AG09309 (cell line): ENCODE results near the gene GALNS.
"Not testable (repeated sequence)": the region's sequence is repeated elsewhere in the genome, so short reads cannot be mapped to it uniquely, and the experiment has no call there.

ENCODE experiments used
- DNase-seq: peaks from one replicate; pipeline ENCODE4 v3.0.0-alpha.2; 2010; ENCODE audit warnings: low read depth
- H3K4me3 ChIP-seq: 2 replicates; pipeline ENCODE4 v1.5.1; 2011; ENCODE audit warnings: mild to moderate bottlenecking, low read depth, low read length, moderate library complexity; ENCODE audit not compliant: control insufficient read depth
- TF ChIP-seq, protein P1 (sequence below): IDR thresholded peaks from 2 replicates; pipeline ENCODE4 v1.5.1; 2011; ENCODE audit warnings: mild to moderate bottlenecking, low read depth, low read length, inconsistent platforms; ENCODE audit not compliant: insufficient read depth, control insufficient read depth; ENCODE audit errors: missing control alignments

GALNS gene

DNA sequence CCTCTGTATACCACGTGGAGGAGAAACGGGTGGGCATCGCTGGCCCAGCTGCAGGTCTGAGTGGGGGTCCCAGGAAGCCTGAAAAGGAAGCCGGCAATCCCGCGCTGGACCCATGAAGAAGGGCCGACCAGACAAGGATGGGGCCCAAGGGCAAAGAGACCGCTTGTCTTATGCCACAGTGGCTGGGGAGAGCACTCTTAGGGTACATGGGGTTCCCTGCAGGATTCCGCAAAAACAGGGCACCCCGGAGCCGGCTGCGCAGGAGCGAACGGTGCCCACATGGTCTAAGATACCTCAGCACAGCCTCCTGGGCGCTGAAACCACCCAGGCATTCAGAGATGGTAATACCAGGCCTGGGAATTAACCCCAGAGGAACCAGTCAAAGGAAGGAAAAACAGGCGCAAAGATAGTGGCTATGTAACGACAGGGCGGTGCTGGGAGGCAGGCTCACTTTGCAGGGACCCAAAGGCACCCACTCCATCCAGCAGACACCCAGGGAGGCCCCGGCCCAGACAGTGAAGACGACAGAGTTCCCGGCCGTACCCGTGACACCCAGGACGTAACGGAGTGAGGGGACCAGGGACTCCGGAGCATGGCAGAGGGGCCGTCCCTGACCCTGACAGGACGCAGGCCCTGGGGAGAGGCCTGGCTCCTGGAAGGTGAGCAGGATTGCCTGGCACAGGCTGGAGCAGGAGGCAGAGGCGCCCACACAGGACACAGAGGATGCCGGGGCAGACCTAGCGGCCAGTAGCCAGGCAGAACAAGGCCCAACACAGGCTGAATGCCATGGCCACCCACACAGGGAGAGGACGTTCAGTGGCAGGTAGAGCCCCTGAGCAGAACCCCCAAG is 82.0 kb downstream of the GALNS start:
- no peak overlapping the region for H3K4me3 ChIP-seq

DNA sequence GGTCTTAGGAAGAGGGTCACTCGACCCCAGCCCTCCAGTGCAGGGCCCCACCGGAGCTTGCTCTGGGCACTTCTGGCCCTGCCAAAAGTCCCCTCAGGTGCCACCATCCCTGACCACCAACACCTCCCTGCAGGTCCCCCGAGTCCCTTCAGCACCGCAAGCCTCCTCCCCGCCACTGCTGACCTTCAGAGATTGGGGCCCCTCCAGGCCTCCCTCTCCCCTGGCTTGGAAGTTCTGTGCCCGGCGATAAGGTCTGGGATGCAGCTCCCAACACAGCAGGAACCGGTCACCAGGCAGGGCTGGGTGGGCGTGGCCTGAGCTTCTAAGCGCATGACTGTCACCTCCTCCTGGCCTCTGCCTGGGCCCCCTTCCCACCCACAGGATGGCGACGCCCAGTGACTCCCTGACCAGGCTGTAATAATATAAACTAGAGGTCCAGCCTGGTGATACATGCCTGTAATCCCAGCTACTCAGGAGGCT is 82.9 kb downstream of the GALNS start:
- TF ChIP-seq, protein P1, sequence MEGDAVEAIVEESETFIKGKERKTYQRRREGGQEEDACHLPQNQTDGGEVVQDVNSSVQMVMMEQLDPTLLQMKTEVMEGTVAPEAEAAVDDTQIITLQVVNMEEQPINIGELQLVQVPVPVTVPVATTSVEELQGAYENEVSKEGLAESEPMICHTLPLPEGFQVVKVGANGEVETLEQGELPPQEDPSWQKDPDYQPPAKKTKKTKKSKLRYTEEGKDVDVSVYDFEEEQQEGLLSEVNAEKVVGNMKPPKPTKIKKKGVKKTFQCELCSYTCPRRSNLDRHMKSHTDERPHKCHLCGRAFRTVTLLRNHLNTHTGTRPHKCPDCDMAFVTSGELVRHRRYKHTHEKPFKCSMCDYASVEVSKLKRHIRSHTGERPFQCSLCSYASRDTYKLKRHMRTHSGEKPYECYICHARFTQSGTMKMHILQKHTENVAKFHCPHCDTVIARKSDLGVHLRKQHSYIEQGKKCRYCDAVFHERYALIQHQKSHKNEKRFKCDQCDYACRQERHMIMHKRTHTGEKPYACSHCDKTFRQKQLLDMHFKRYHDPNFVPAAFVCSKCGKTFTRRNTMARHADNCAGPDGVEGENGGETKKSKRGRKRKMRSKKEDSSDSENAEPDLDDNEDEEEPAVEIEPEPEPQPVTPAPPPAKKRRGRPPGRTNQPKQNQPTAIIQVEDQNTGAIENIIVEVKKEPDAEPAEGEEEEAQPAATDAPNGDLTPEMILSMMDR = no peak
- no peak overlapping the region; the same call in 1 of the 2 replicates for H3K4me3 ChIP-seq
- no peak for DNase-seq

More for the DNA sequence above, 82.0 kb downstream of the GALNS start:
- no peak for DNase-seq
- TF ChIP-seq, protein P1 = no peak

DNA sequence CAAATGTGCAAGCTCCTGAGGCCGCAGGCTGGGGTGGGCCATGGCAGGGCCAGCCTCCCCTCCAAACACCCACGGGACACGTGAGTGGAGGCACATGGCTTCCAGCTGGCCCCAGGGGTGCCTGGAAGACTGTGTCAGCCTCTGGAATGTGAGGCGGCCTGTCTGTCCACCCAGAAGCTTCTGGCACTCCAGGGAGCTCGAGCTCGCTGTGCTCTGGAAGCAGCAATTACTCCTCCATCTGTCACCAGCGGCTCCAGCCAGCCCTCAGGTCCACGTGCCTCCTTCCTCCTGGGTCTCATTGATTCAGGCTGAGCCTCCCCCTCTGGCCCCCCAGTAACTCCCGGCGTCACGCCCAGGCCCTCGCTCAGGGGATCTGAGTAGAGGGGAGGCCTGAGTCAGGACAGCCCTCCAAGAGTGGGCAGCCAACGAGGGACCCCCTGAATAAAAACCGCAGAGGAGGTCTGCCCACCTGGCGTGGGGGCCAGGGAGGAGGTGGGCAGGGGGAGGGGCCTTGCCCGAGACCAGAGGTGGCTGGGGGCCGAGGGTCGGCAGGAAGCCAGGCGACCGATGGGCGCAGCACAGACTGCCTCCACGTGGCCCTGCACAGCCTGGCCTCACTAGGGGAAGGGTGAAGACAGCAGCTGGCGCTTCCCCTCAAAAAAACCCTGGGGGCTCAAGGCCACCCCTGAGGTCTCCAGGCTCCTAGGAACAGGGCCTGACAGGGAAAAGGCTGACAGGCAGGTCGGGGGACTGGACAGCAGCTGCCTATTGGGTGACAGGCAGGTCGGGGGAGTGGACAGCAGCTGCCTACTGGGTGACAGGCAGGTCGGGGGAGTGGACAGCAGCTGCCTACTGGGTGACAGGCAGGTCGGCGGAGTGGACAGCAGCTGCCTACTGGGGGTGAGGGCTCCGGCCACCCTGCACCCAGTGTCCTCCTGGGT is 83.6 kb downstream of the GALNS start:
- peak; percentile 72 for DNase-seq
- H3K4me3 ChIP-seq = peak overlapping the region; percentile 2
- TF ChIP-seq, protein P1 = no peak

DNA sequence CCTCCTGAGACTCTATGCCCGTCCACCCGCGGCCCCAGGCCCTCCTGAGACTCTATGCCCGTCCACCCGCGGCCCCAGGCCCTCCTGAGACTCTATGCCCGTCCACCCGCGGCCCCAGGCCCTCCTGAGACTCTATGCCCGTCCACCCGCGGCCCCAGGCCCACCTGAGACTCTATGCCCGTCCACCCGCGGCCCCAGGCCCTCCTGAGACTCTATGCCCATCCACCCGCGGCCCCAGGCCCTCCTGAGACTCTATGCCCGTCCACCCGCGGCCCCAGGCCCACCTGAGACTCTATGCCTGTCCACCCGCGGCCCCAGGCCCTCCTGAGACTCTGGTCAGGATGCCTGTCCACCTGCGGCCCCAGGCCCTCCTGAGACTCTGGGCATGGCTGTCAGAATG is 85.0 kb downstream of the GALNS start:
- H3K4me3 ChIP-seq, DNase-seq: not testable (repeated sequence)

DNA sequence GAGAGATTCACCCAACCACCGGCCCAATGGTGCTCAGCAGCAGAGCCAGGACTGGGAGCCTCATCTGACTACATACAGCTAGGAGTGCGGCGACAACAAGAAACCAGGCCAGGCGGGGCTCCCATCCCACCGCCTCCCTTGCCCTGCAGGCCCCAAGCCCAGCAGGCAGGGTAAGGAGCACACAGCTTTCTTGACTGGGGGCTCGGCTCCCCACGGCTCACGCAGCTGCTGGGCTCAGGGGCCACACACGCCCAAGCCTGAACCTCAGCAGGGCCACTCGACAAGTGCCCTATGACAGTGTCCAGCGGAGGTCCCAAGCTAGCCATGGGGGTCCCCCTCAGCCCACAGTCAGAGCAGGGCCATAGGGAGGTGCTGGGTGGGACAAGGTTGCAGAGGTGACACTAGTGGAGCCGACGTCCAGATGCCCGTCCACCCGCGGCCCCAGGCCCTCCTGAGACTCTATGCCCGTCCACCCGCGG is 85.4 kb downstream of the GALNS start:
- H3K4me3 ChIP-seq = no peak overlapping the region

DNA sequence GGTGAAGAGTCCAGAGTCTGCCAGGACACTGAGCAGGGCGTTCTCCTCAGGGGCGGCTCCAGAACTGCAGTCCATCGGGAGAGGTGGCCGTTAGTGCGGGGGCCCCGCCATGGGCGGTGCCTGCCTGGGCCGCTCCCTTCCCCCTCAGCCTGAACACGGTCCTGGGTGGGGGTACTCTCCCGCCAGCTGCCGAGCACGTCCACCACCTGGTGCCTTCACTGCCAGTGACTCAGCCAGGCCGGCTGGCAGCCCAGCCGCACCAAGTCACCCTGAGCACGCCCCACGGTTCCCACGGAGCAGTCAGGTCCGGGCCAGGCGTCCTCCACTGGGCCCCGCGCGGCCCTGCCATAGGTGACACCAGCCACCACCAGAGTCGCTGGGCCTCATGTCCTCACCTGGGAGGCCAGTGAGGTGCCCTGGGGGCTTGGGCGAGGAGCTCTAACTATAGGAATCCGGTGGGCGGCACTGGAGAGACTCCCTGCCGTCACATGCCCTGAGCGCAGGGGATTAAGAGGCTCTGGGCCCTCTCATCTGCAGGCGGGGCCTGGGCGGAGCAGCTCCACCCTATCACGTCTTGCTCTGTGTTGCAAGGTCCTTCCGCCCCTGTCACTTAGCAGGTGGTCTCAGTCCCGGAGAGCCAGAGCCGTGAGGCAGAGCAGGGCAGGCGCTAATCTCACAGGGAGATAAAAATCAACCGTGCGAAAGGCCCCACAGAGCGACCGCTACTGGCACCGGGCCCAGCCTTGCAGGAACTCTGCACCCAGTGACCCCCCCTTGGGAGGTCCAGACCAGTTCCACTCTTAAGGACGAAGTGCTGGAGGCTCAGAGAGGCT is 86.1 kb downstream of the GALNS start:
- no peak for DNase-seq
- H3K4me3 ChIP-seq = no peak overlapping the region
- TF ChIP-seq, protein P1 = no peak

More for the DNA sequence above, 85.4 kb downstream of the GALNS start:
- TF ChIP-seq, protein P1 = no peak
- DNase-seq = no peak
